NOMO-1 treated with dmso at 0.1 percent for 144 hours (cell line): ENCODE measurements around the gene ZMYND10.

ENCODE experiments used
- DNase-seq: peaks from one replicate; lab custom pipeline; 2025; ENCODE audit not compliant: unreplicated experiment; lab: John Stamatoyannopoulos, UW

Gene ZMYND10

GRCh38 chr3:50350213-50350526 is 4.6 kb upstream of the ZMYND10 start:
- DNase-seq, result no peak

DNA sequence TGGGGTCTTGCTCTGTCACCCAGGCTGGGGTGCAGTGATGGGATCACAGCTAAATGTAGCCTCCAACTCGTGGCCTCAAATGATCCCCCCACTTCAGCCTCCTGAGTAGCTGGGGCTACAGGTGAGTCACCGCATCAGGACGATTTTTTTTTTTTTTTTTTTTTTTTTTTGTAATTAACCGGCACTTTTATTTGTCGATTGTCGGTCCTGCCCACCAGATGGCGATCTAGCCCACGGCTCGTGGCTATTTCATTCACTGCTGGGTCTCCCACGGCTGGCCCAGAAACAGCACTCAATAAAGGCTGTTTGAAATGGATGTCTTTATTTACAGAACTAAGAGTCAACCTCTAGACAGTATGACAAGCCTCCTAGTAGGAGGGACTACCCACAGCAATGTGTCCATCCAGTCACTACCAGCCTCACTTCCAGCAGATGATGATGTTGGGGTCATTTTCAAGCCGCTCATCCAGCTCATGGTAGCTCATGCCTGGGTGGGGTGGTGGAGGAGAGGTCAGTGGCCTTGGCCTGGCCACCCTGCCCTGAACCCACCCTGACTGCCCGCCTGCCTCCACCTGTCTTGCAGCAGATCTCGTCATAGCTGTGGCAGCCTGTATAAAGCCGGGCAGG is 1.8 kb upstream of the ZMYND10 start:
- peak; percentile 74 for DNase-seq

DNA sequence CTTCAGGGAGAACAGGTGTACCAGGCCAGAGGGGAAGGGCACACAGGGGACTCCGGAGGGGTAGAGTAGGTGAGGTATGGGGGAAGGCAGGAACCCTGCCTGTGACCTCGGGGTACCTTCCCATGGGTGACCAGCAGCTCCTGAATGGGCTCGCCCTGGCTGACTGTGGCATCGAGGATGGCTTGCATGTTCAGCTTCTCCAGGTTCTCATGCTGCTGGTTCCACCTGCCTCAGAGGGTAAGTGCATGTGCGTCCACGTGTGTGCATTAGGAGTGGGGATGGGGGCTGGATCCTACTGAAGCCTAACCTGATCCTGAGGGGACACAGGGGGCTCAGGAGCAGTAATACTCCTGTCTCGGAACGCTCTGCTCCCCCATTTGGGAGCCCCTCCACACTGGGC is 524 bp downstream of the ZMYND10 start:
- DNase-seq, result no peak

- DNase-seq, result no peak
Measured at GRCh38 chr3:50342813-50343633, 2.5 kb downstream of the ZMYND10 start.

- no peak for DNase-seq
Measured at GRCh38 chr3:50341996-50342650, 3.4 kb downstream of the ZMYND10 start.

DNA sequence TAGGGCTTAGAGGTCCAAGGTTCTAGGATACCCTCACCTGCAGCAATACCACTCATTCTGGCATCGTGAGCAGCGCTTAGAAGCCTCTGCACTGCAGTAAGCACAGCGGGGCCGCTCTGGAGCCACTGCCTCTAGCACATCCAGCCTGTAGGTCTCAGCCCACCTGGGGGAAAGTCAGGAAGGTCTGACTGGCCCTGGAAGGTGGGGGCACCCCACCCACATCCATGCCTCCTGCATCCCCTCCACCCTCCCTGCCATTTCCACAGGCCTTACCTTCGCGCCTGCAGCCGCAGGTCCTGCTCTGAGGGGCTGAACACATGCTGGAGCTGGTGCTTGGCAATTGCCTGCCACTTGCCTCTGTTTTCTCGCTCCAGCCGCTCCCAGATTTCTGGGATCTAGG is 4.0 kb downstream of the ZMYND10 start:
- DNase-seq, result no peak

- DNase-seq, result peak; percentile 92
Measured at GRCh38 chr3:50340448-50341329, 4.8 kb downstream of the ZMYND10 start, which contains the start of gene RASSF1. Gene RASSF1, minus strand, starts transcription at chr3:50340836. Its CDS starts 31 bp downstream, at chr3:50340805.

DNA sequence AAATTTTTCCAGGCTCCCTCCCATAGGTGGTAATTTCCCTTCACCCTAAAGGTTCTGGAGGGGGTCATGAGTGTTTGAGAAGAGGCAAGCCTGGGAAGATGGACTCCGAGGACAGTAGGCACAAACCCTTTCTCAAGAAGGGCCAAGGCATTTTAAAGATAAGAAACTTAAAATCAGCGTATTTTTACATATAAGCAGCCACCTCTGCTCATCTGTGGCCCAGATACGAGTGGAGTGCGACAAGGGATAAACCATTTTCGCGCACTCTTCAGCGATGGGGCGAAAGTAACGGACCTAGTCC is 5.4 kb downstream of the ZMYND10 start:
- DNase-seq, result no peak

DNA sequence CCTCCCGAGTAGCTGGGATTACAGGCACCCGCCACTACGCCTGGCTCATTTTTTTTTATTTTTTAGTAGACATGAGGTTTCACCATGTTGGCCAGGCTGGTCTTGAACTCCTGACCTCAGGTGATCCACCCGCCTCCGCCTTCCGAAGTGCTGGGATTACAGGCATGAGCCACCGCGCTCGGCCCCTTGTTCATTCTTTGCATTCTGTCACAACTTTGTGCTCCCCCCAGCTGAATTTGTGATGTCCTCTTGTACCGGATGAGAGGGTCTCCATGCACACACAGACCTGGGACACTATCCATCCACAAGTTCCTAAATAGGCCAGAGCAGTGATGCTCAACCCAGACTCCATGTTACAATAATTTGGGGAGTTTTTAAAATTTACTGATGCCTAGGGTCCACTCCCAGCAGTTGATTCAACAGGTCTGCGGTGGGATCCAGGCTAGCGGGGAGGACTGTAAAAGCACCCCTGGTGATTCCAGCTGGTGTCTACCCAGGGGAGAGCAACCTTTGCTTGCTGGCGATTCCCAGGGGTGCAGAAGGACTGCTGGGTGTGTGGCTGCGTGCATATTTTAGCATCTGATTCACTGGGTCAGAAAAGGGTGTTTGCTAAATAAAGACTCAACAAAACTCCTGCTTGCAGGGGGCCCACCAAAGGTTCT is 5.9 kb downstream of the ZMYND10 start:
- no peak for DNase-seq

DNA sequence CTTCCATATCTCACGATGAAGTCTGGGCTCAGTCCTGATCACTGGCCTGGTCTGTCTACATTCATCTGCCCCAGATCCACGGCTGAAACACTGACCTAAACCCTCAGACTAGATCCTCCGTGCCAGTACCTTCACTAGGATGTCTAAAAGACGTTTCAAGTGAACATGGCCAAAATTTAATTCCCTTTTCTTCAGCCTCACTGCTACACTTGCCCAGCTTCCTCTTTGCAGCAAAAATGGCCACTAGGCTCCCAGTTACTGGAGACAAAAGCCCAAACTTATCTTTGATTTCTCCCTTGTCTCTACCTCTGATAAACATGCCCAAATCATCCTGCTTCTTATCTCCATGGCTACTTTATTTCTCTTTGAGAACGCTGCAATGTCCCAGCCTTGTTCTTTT is 6.6 kb downstream of the ZMYND10 start:
- peak; percentile 28 for DNase-seq

DNA sequence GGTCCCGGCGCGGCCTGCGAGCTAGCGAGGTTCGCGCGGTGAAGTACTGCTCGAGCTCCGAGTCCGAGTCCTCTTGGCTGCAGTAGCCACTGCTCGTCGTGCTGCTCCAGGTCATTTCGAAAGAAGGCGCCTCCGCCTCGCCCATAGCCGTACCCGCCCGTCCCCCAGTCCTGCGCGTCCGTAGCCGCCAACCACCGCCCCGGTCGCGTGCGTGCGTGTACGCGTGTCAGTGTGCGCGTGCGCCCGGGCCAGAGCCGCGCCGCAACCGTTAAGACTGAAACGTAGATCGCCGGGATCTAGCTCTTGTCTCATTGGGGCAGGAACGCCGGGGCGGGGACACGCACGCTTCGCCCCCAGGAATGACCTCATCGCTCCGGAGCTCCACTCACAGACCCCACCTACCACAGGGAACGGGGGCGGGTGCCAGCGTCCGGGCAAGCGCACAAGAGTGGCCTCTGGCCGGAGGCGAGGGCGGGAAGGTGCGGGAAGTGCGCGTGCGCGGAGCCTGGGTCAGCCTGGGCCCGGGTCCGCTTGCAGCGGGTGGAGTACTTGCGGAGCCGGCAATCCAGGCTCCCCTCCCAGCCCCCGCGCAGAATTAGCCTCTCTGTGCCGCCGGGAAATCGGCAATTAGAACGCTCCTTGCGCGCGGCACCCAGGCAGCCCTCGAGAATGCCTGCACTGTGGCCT is 8.2 kb downstream of the ZMYND10 start:
- peak; percentile 99 for DNase-seq

DNA sequence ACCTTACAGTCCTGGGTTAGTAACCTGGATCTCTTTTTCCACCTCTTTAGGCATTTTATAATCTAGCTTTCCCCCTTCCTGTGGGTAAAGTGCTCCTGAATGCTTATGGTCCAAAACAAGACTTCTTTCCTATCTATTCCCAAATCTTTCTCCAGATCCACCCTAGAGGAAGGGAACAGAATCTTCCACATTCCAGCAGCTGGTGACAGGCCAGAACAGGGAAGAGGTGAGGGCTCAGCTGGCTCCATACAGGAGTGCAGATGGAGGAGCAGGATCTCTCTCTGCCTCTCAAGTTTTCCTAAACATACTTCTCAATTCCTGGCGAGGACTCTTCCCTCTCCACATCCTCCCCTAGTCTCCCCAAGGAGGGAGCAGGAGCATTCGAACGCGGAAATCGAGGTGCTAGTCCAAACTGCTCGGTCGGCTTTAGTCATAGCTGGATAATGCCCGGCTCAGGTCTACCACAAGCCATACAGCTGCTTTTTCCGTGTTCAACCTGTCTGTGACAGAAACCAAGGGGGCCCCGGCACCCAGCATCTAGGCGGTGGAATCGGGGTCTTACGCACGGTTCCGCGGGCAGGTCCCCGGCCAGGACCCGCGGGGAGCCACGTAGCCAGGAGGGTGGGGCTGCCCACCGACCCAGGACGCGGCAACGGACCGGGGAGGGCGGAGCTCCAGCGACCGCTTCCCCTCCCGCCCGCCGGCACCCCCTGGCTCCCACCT is 8.9 kb downstream of the ZMYND10 start:
- DNase-seq, result no peak

DNA sequence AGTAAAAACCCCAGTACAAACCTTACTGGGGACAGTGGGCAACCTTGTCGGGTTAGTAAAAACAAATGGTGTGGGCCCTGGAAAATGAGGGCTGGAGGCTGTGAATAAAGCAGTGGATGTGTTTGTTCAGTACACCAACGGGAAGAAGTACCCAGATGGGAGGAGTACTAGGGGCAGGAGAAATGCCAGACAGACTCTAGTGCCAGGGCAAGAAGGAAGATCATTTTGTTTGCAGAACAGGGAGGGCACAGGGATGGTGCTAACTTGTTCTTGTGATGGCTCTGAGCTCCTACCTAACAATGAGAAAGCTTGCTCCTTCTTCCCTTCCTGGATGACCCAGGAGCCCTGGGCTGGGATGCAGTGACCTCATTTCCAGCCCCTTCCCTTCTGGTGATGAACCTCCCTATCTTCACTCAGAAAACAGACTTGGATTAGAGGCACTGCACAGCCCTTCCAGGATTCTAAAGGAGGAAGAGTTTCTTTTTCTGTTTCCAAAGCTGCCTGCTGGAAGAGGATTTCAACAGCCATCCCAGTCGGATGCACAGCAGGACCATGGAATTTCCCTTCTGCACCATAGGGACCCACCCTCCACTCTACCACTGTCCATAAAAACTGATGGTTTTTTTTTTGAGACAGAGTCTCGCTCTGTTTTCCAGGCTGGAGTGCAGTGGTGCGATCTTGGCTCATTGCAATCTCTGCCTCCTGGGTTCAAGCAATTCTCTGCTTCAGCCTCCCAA is 11.0 kb downstream of the ZMYND10 start:
- DNase-seq, result no peak

GRCh38 chr3:50333744-50334328 is 11.7 kb downstream of the ZMYND10 start:
- DNase-seq, result no peak

DNA sequence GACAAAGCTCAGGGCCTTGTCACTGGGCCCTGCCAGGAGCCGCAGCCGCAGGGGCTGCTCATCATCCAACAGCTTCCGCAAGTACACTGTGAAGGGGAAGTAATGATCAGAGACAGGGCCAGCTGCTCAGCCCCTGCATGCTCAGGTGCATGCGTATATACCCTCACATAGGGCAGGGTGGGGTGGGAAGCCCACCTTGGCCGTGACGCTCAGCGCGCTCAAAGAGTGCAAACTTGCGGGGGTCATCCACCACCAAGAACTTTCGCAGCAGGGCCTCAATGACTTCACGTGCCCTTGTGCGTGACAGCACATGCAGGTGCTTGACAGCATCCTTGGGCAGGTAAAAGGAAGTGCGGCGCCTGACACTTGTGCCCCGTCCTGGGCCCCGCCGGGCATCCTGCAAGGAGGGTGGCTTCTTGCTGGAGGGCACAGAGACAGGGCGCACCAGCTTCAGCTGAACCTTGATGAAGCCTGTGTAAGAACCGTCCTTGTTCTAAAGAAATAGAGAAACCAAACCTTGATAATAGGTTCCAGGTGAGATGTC is 14.1 kb downstream of the ZMYND10 start:
- DNase-seq, result no peak

GRCh38 chr3:50330330-50330729 is 15.2 kb downstream of the ZMYND10 start:
- no peak for DNase-seq

GRCh38 chr3:50327943-50328691 is 17.4 kb downstream of the ZMYND10 start, which contains the start of gene TUSC2:
Gene TUSC2, minus strand, starts transcription at chr3:50328223. Its CDS starts 124 bp downstream, at chr3:50328099.
- DNase-seq, result peak; percentile 92
